B cell (primary cell): Measurements from ENCODE around the gene ZNF334.

Experiments
- EZH2 ChIP-seq: IDR thresholded peaks from 2 replicates; pipeline ENCODE4 v1.6.1; 2012; ENCODE audit warnings: borderline replicate concordance, low read depth, mild to moderate bottlenecking, moderate library complexity, low read length; ENCODE audit not compliant: insufficient read depth, poor library complexity, severe bottlenecking
- TF ChIP-seq, protein P1 (sequence below): fragments of 200-600 bp; IDR thresholded peaks from one replicate; pipeline ENCODE4 v1.8.0; 2022; ENCODE audit warnings: antibody characterized with exemption, mild to moderate bottlenecking

DNA sequence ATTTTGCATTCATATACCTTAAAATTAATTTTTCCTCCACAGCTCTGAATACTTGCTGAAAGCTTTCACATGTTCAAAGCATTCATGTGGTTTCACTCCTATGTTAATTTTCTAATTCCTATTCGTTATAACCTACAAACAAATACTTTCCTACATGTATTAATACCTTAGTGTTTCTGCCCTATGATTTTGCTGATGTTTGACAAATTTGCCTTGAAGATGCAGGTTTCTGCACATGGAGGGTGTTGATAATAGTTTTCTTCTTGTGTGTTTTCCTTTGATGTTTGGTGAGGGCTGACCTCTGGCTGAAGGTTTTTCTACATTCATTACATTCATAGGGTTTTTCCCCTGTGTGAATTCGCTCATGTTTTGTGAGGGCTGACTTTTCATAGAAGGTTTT is 57.6 kb downstream of the ZNF334 start:
- TF ChIP-seq, protein P1, sequence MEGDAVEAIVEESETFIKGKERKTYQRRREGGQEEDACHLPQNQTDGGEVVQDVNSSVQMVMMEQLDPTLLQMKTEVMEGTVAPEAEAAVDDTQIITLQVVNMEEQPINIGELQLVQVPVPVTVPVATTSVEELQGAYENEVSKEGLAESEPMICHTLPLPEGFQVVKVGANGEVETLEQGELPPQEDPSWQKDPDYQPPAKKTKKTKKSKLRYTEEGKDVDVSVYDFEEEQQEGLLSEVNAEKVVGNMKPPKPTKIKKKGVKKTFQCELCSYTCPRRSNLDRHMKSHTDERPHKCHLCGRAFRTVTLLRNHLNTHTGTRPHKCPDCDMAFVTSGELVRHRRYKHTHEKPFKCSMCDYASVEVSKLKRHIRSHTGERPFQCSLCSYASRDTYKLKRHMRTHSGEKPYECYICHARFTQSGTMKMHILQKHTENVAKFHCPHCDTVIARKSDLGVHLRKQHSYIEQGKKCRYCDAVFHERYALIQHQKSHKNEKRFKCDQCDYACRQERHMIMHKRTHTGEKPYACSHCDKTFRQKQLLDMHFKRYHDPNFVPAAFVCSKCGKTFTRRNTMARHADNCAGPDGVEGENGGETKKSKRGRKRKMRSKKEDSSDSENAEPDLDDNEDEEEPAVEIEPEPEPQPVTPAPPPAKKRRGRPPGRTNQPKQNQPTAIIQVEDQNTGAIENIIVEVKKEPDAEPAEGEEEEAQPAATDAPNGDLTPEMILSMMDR = no peak
- TF ChIP-seq EZH2 = no peak
